ENCODE measurements around the gene GAST.

GAST gene

GRCh38 chr17:41686281-41686680, 25.9 kb upstream of the GAST start:
- Histone ChIP-seq H3F3A (ENCODE audit: insufficient read depth) (peaks cover 24% of the 10 kb centered on the region), H3K9me3 (ENCODE audit: insufficient read depth, low read length) (no peaks in the 10 kb centered on the region), H3K27ac (ENCODE audit: low read depth, low read length) (no peak overlapping the region), H3K9me2 (replicated peaks; ENCODE audit: insufficient read depth, low read length) (no peaks in the 10 kb centered on the region), H3K79me2 (ENCODE audit: insufficient read depth, low read length) (peaks cover 17% of the 10 kb centered on the region), H3K9ac (ENCODE audit: low read length) (no peak overlapping the region), H3K4me2 (ENCODE audit: low read depth, low read length, poor library complexity, severe bottlenecking) (no peak overlapping the region), H3K4me3 (ENCODE audit: insufficient read depth, low read length, poor library complexity, severe bottlenecking) (no peak overlapping the region), H3K27me3 (ENCODE audit: low read length) (no peaks in the 10 kb centered on the region), H2AFZ (ENCODE audit: low read depth, low read length, severe bottlenecking) (no peak overlapping the region), H4K20me1 (ENCODE audit: low read depth, low read length) (peaks cover 19% of the 10 kb centered on the region), H3K36me3 (ENCODE audit: low read length) (peaks cover 19% of the 10 kb centered on the region)
- TF ChIP-seq CTCF (IDR thresholded peaks at IDR 0.05; ENCODE audit: insufficient read depth, low read length, poor library complexity, severe bottlenecking) (no peak), EZH2phosphoT487 (conservative IDR thresholded peaks at IDR 0.05; ENCODE audit: low read length) (no peak)

GRCh38 chr17:41687828-41688640, 24.1 kb upstream of the GAST start:
- peaks cover 20% of the 10 kb centered on the region for H4K20me1 ChIP-seq (ENCODE audit: low read depth, low read length)
- peak overlapping the region; percentile 86 for H2AFZ ChIP-seq (ENCODE audit: low read depth, low read length, severe bottlenecking)
- H3K4me2 ChIP-seq (ENCODE audit: low read depth, low read length, poor library complexity, severe bottlenecking), result peak overlapping the region; percentile 88
- H3K27me3 ChIP-seq (ENCODE audit: low read length), result no peaks in the 10 kb centered on the region
- TF ChIP-seq CTCF (IDR thresholded peaks at IDR 0.05; ENCODE audit: insufficient read depth, low read length, poor library complexity, severe bottlenecking) (peak; percentile 59), EZH2phosphoT487 (conservative IDR thresholded peaks at IDR 0.05; ENCODE audit: low read length) (no peak)
- peaks cover 33% of the 10 kb centered on the region for H3K36me3 ChIP-seq (ENCODE audit: low read length)
- no peaks in the 10 kb centered on the region for H3K9me3 ChIP-seq (ENCODE audit: insufficient read depth, low read length)
- peak overlapping the region; percentile 74 for H3K9ac ChIP-seq (ENCODE audit: low read length)
- peak overlapping the region; percentile 64 for H3K4me3 ChIP-seq (ENCODE audit: insufficient read depth, low read length, poor library complexity, severe bottlenecking)
- peaks cover 41% of the 10 kb centered on the region for H3F3A ChIP-seq (ENCODE audit: insufficient read depth)
- H3K27ac ChIP-seq (ENCODE audit: low read depth, low read length), result peak overlapping the region; percentile 74
- no peaks in the 10 kb centered on the region for H3K9me2 ChIP-seq (replicated peaks; ENCODE audit: insufficient read depth, low read length)
- peaks cover 17% of the 10 kb centered on the region for H3K79me2 ChIP-seq (ENCODE audit: insufficient read depth, low read length)

GRCh38 chr17:41688641-41689496, 23.3 kb upstream of the GAST start, which contains the start of gene EIF1:
EIF1 (plus strand) TSS chr17:41688885; CDS start chr17:41689039, 154 bp downstream.
- H3K36me3 ChIP-seq (ENCODE audit: low read length), result peaks cover 33% of the 10 kb centered on the region
- H4K20me1 ChIP-seq (ENCODE audit: low read depth, low read length), result peaks cover 20% of the 10 kb centered on the region
- peak within 1 kb of the TSS; percentile 88 for H3K4me2 ChIP-seq (ENCODE audit: low read depth, low read length, poor library complexity, severe bottlenecking)
- peaks cover 48% of the 10 kb centered on the region for H3F3A ChIP-seq (ENCODE audit: insufficient read depth)
- peak within 1 kb of the TSS; percentile 88 for H3K27ac ChIP-seq (ENCODE audit: low read depth, low read length)
- H3K79me2 ChIP-seq (ENCODE audit: insufficient read depth, low read length), result peaks cover 17% of the 10 kb centered on the region
- H3K27me3 ChIP-seq (ENCODE audit: low read length), result no peaks in the 10 kb centered on the region
- H2AFZ ChIP-seq (ENCODE audit: low read depth, low read length, severe bottlenecking), result peak within 1 kb of the TSS; percentile 86
- peak within 1 kb of the TSS; percentile 98 for H3K4me3 ChIP-seq (ENCODE audit: insufficient read depth, low read length, poor library complexity, severe bottlenecking)
- peak within 1 kb of the TSS; percentile 93 for H3K9ac ChIP-seq (ENCODE audit: low read length)
- TF ChIP-seq EZH2phosphoT487 (conservative IDR thresholded peaks at IDR 0.05; ENCODE audit: low read length), result no peak
- no peak for TF ChIP-seq CTCF (IDR thresholded peaks at IDR 0.05; ENCODE audit: insufficient read depth, low read length, poor library complexity, severe bottlenecking)
- no peaks in the 10 kb centered on the region for H3K9me3 ChIP-seq (ENCODE audit: insufficient read depth, low read length)
- no peaks in the 10 kb centered on the region for H3K9me2 ChIP-seq (replicated peaks; ENCODE audit: insufficient read depth, low read length)
